GM21786 (cell line): ENCODE data around the gene SPINDOC.
"Not testable (repeated sequence)": the region's sequence is repeated elsewhere in the genome, so short reads cannot be mapped to it uniquely, and the experiment has no call there.

Experiments used
- ATAC-seq: cut with Tn5 transposase; IDR thresholded peaks from one replicate; pipeline ENCODE4 v1.9.1; 2021; ENCODE audit not compliant: unreplicated experiment

The SPINDOC gene

GRCh38 chr11:63850920-63851319, 37.7 kb downstream of the SPINDOC start:
- ATAC-seq, result no peak

- ATAC-seq, result no peak
Observed at GRCh38 chr11:63851364-63851763, 38.1 kb downstream of the SPINDOC start.

DNA sequence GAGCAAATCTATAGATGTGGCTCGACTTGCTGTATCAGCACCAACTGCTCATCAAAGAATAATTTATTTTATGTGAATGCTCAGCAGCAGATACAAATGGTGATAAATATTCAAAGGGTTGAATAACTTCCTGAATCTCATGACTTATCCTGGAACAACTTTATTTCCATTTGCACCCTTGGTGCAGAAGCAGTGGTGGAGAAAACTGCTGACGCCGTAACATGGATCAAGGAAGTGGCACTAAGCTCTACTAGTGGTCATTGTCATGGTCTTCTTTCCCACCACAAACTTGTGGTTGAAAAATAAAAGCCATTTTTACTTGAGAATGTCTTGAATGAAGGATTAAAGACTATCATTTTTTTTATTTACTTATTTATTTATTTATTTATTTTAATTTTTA, 40.2 kb downstream of the SPINDOC start:
- no peak for ATAC-seq

DNA sequence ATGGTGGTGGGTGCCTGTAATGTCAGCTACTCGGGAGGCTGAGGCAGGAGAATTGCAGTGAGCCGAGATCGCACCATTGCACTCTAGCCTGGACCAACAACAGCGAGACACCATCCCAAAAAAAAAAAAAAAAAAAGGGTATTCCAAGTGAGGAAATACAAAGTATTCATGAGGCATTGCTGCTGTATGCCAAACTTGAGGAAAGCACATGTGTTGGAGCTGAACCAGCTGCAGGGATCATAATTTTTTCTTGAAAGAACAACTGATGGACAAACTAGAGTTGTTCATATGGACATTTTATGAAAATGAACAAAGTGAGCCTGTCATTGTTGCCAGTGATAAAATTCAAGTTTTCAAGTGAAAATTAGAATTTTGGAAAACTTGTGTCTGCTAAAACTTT, 41.4 kb downstream of the SPINDOC start:
- ATAC-seq, result no peak

DNA sequence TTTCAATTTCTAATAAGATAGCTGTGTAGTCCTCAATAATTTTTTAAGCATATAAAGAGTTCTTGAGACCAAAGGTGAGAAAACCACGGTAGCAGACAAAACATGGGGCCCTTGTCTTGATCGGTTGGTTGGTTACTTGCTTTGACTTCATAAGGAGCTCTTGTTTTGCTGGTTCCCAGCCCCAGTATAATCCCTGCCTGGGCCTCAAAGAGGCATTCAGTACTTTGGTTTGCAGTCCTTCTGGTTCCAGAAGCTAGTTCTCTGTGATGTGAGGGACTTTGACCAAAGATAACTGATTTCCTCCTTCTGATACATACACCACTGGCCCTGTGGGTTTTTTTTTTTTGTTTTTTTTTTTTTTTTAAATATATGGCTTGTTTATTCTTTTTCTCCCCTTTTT, 42.7 kb downstream of the SPINDOC start:
- ATAC-seq, result no peak

DNA sequence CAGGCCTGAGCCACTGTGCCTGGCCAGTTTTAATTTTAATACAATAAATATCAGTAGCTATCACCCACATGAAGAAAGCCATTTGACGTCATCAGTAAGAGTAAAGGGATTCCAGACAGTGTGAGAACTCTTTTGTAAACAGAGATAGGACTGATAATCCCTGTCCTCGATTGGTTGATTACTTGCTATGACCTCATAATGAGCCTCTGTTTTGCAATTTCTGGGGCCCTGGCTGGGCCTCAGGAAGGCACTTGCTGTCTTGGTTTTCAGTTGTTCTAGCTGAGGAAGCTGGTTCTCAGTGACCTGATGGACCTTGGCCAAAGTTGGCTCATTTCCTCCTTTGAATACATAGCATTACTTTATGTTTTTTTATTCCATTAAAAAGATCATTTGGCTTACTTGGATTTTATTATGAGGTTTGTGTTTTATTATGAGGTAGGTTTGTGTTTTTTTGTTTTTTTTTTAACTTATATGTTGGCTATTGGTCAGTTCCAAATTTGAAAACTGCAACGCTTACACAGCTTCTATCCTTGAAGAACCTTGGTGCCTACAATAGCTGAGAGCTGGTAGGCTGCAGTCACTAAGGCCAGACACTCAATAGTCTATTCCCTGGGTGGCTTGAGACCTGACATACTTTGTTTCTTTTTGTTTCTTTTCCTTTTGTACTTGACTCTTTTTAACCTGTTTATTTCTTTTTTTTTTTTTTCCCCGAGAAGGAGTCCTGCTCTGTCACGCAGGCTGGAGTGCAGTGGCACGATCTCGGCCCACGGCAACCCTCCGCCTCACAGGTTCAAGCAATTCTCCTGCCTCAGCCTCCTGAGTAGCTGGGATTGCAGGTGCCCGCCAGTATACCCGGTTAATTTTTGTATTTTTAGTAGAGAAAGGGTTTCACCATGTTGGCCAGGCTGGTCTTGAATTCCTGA, 45.6 kb downstream of the SPINDOC start:
- no peak for ATAC-seq

GRCh38 chr11:63862923-63863322, 49.7 kb downstream of the SPINDOC start:
- ATAC-seq, result no peak

GRCh38 chr11:63863620-63864019, 50.4 kb downstream of the SPINDOC start:
- not testable (repeated sequence) for ATAC-seq

DNA sequence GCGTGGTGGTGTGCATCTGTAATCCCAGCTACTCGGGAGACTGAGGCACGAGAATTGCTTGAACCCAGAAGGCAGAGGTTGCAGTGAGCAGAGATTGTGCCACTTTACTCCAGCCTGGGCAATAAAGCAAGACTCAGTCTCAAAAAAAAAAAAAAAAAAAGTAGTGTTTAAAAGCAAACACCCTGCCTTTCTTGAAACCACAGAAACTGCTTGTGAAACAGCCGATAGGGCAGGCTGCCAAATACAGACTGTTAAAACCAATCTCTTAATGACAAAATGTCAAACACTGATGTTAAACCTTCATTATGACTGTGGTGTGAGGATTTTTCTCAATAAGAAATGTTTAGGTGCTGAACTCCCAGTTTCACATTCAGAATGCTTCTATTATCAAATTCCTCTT, 53.0 kb downstream of the SPINDOC start:
- peak; percentile 83 for ATAC-seq

- no peak for ATAC-seq
Observed at GRCh38 chr11:63867511-63867910, 54.3 kb downstream of the SPINDOC start.

DNA sequence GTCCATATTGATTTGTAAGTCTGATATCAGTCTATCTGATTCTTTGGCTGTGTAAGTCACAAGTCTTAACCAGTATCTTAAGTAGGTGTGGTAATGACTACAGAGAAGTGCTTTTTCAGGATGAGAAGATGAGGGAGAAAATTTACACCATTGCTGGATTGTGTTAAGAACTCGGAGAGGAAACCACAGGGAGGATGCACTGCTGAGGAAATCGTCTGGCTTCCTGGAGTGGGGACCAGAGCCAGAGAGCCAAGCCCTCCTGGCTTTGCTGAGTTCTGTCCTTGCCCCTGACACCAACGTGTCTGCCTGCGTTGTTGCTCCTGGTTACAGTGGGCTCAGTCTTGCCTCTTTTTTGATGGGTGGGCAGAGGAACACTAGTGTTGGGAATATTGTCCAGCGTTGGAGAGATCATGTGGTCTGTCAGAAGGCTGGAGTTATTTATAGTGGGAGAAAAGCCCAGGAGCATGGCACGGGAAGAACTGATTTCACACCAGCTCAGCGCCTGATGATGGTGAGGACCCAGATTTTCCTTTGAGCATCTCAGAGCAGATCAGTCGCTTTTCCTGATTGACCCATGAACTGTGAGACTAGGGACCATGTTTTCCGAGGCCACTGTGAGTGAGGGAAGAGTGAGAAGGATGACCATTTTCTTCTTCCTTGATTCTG, 55.3 kb downstream of the SPINDOC start:
- no peak for ATAC-seq

DNA sequence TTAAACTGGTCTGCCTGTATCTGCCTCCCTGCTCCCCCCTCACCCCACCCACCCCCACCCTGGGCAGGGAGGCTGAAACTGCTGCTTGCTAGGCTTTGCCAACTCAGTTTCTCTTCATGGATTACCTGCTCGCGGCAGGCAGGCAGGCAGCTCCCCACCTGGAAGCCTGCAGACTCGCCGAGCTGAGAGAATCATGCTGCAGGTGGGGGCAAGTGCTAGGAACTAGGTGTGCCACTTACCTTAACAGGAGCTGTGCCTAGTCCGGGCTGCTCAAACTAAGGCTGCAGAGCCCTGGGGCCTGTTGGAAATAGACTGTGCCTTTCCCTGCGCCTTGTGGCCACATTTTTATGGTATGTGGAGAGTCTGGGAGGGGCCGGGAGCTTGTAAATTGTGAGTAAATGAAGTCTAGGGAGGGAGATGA, 55.9 kb downstream of the SPINDOC start:
- no peak for ATAC-seq

DNA sequence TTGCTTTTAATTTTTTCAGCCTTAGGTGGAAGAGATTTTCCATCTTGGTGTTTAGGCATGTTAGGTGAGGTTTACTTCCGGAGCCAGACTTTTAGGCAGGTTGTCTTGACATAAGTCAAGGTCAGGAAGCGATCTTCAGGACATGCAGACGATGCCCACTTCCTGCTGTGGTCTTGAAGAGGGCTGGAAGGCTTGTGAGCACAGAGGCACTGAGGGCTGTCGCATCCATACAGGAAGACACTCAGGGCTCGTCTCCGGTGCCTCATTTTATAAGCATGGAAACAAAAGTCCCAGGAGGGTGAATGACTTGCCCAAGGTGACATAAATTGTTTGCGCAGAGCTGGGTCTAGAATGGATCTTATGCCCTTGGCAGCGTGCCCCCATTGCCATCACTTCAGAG, 56.4 kb downstream of the SPINDOC start:
- ATAC-seq, result no peak

GRCh38 chr11:63870351-63871140, 57.3 kb downstream of the SPINDOC start:
- ATAC-seq, result no peak

DNA sequence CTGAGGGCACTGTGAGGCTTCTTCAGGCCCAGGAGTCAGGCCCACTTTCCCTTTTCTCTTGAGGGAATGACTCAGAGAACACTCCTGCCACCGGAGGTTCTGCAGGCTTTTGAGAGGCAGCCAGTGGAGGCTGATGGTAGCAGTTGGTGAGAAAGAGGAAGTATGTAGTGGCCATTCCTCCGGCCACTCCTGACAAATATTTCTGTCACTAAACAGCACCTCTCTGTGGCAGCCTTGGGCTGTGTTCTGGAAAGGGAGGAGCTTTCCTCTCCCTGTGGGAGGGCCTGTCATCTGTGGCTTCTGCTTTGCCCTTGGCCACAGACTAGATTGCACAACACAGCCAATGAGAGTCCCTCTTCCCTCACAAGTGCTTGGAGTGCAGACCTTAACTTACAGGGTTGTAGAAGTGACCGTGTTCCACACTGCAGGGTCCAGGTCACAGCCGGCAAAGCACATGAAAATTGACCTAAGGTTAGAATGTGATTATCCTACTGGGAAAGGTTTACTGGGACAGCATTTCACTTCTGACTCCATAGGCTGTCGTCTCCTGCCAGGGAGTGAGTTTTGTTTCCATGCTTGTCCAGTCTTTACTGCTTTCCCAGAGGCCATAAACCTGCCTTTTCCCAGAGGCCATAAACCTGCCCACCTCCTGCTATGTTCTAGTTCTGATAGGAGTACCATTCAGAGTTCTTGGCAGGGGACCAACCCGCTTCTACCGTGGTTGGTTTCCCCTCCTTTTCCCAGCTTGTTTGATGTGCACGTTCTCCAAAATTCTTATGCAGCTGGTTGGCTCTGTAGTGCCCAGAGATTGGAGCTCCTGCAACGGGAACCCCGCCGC, 58.9 kb downstream of the SPINDOC start:
- peak; percentile 88 for ATAC-seq

- ATAC-seq, result no peak
Observed at GRCh38 chr11:63872800-63873197, 59.5 kb downstream of the SPINDOC start.

- no peak for ATAC-seq
Observed at GRCh38 chr11:63873311-63873710, 60.1 kb downstream of the SPINDOC start.

- ATAC-seq, result no peak
Observed at GRCh38 chr11:63874511-63874910, 61.3 kb downstream of the SPINDOC start.

DNA sequence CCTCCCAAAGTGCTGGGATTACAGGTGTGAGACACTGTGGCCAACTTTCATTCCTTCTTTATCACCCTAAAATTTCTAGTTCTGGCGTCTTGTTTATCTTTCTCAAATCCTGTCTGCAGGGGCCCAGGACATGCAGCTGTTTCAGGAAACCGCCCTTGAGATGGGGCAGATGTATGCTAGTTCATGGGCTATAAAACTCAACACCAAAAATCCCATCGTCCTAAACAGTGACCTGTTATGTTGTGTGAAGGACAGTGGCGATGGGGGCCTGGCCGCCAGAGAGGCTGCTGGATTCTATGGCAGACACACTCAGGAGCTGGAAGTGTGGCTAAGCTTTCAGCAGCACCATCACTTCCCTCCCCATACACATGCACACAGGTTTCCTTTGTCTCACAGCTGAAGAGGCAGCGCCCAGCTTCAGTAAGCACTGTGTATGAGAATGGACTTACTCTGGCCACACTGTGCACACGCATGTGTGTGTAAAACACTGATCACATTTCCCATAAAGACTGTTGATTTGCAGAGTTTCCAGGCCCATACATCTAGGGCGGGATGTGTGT, 62.3 kb downstream of the SPINDOC start:
- ATAC-seq, result no peak

GRCh38 chr11:63876616-63877015, 63.4 kb downstream of the SPINDOC start:
- no peak for ATAC-seq
